Caco-2 (cell line): ENCODE results near the gene DAGLB. TPM values are rescaled to one million over a fixed set of nuclear protein-coding genes. Genes with fewer than 3 reads are reported as not detected.

Experiments used
- BruUV-seq: library from RNA; stranded (reverse); fragments of 400-500 nt; replicated peaks from 2 replicates; lab custom pipeline; 2021; lab: Mats Ljungman, UMichigan
- CTCF ChIA-PET: fragments of 300-600 bp; sonication (Branson Sonifier 250); formaldehyde crosslinking; loops from one replicate; lab custom pipeline; 2022; ENCODE audit warnings: antibody characterized with exemption; lab: Charles Lee
- POLR2A ChIA-PET: fragments of 300-600 bp; sonication (Branson Sonifier 250); formaldehyde crosslinking; loops from one replicate; lab custom pipeline; 2022; ENCODE audit warnings: antibody characterized with exemption; lab: Charles Lee
- DNase-seq, 2 experiments: peaks; one replicate each; pipeline versions ENCODE4 v3.0.0 to v3.0.0-alpha.2; 2020 to 2022
- H3K27me3 ChIP-seq: replicated peaks from 2 replicates; pipeline ENCODE4 v1.6.0; 2011; ENCODE audit warnings: low read length; ENCODE audit not compliant: control insufficient read depth, insufficient read depth
- H3K36me3 ChIP-seq: 2 replicates; pipeline ENCODE4 v1.5.1; 2011; ENCODE audit warnings: low read length; ENCODE audit not compliant: control insufficient read depth, insufficient read depth
- H3K4me1 ChIP-seq: fragments of 250-450 bp; sonication (Bioruptor Pico); 2 replicates; pipeline ENCODE4 v1.5.1; 2020; ENCODE audit warnings: mild to moderate bottlenecking
- H3K4me3 ChIP-seq: 2 replicates; pipeline ENCODE4 v1.5.1; 2011; ENCODE audit warnings: low read depth, mild to moderate bottlenecking, control low read depth, low read length
- H3K9me3 ChIP-seq: fragments of 250-450 bp; sonication (Bioruptor Pico); 2 replicates; pipeline ENCODE4 v1.5.1; 2020; ENCODE audit warnings: mild to moderate bottlenecking, moderate library complexity
- H3K27ac Mint-ChIP-seq: one replicate; pipeline ENCODE4 v1.8.0; 2022; ENCODE audit warnings: mixed read lengths; ENCODE audit not compliant: unreplicated experiment
- H3K27me3 Mint-ChIP-seq: one replicate; pipeline ENCODE4 v1.8.0; 2022; ENCODE audit warnings: mixed read lengths; ENCODE audit not compliant: insufficient read depth, unreplicated experiment
- H3K36me3 Mint-ChIP-seq: one replicate; pipeline ENCODE4 v1.8.0; 2022; ENCODE audit warnings: mild to moderate bottlenecking, mixed read lengths; ENCODE audit not compliant: insufficient read depth, unreplicated experiment
- H3K4me1 Mint-ChIP-seq: one replicate; pipeline ENCODE4 v1.8.0; 2022; ENCODE audit warnings: low read depth, mixed read lengths; ENCODE audit not compliant: unreplicated experiment
- H3K4me3 Mint-ChIP-seq: one replicate; pipeline ENCODE4 v1.8.0; 2022; ENCODE audit warnings: mild to moderate bottlenecking, moderate library complexity, mixed read lengths; ENCODE audit not compliant: unreplicated experiment
- H3K9me3 Mint-ChIP-seq: one replicate; pipeline ENCODE4 v1.8.0; 2022; ENCODE audit warnings: mixed read lengths; ENCODE audit not compliant: unreplicated experiment
- CTCF ChIP-seq, 2 experiments: fragments of 200-600 bp in 1 of 2; IDR thresholded peaks; 1 replicate in 1 of 2; 2 replicates in 1 of 2; pipeline versions ENCODE4 v1.5.1 to v1.8.0; 2011 to 2022; ENCODE audit warnings: antibody characterized with exemption in 1 of 2, control low read depth in 1 of 2, inconsistent platforms in 1 of 2, low read depth in 1 of 2, low read length in 1 of 2, mild to moderate bottlenecking in 1 of 2, moderate library complexity in 1 of 2; ENCODE audit not compliant: insufficient read depth in 1 of 2, severe bottlenecking in 1 of 2, unreplicated experiment in 1 of 2
- intact Hi-C: fragments of 100-400 bp; cut with micrococcal nuclease; formaldehyde crosslinking; loops from one replicate; pipeline ENCODE4 v1.10.0; 2022; ENCODE audit not compliant: unreplicated experiment
- total RNA-seq: library from RNA; stranded (reverse); gene quantifications from 2 replicates; pipeline ENCODE4 v1.2.3, GENCODE V29; 2022

DAGLB gene
- total RNA-seq, 1 experiment from 2014 or later = 25.8 TPM

DNA sequence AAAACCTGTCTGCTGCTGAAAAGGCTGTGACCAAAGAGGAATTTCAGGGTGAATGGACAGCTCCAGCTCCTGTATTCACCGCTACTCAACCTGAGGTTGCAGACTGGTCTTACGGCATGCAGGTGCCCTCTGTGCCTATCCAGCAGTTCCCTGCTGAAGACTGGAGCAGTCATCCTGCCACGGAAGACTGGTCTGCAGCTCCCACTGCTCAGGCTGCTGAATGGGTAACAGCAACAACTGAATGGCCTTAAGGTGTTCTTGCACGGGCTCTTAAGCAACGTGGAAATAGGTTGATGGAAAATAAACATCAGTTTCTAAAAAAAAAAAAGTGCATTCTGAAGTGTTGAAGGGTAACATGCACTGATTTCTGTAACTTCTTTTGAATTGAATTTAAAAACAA, 82.3 kb downstream of the DAGLB start:
- Histone ChIP-seq H3K36me3 (no peaks in the 10 kb centered on the region), H3K4me1 (no peaks in the 10 kb centered on the region), H3K9me3 (no peaks in the 10 kb centered on the region), H3K4me3 (no peak overlapping the region), H3K27me3 (no peaks in the 10 kb centered on the region)
- intact Hi-C loops = no loop called here
- H3K4me1 Mint-ChIP-seq = no peaks in the 10 kb centered on the region
- H3K9me3 Mint-ChIP-seq = no peaks in the 10 kb centered on the region
- no TSS peak for BruUV-seq
- no peak overlapping the region for H3K27ac Mint-ChIP-seq
- H3K36me3 Mint-ChIP-seq = no peaks in the 10 kb centered on the region
- no peak for TF ChIP-seq CTCF (IDR thresholded peaks at IDR 0.05; ENCODE audit: insufficient read depth in 1 of 2, low read depth in 1 of 2, low read length in 1 of 2, severe bottlenecking in 1 of 2, unreplicated experiment in 1 of 2)
- H3K27me3 Mint-ChIP-seq = no peaks in the 10 kb centered on the region
- no peak overlapping the region for H3K4me3 Mint-ChIP-seq
- CTCF ChIA-PET = no interaction called here
- POLR2A ChIA-PET = no interaction called here
- DNase-seq = no peak

DNA sequence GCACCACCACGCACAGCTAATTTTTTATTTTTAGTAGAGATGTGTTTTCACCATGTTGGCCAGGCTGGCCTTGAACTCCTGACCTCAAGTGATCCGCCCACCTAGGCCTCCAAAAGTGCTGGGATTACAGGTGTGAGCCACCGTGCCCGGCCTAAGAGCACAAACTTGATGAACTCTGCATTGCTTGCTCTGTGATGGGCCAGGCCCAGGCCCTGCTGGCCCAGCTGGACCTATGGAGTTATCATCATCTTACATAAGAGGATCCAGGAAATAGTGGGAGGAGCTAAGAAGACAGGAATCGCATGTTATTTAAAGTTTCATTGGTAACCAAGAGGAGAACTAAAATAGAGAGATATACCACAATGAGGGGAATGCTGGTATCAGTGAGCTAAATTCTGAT, 86.9 kb downstream of the DAGLB start:
- H3K27me3 ChIP-seq = no peaks in the 10 kb centered on the region
- H3K9me3 ChIP-seq = no peaks in the 10 kb centered on the region
- no peaks in the 10 kb centered on the region for H3K36me3 ChIP-seq
- TF ChIP-seq CTCF (IDR thresholded peaks at IDR 0.05; ENCODE audit: insufficient read depth in 1 of 2, low read depth in 1 of 2, low read length in 1 of 2, severe bottlenecking in 1 of 2, unreplicated experiment in 1 of 2) = no peak
- H3K4me1 ChIP-seq = no peaks in the 10 kb centered on the region
- H3K4me1 Mint-ChIP-seq = no peaks in the 10 kb centered on the region
- no peak for DNase-seq
- ChIA-PET CTCF (interaction anchor here (0.7 kb wide), 1 partner anchor 25 kb away, joined by 7 read pairs; no protein-coding TSS in a partner anchor), POLR2A (no interaction called here)
- H3K9me3 Mint-ChIP-seq = no peaks in the 10 kb centered on the region
- H3K27ac Mint-ChIP-seq = no peak overlapping the region
- H3K4me3 ChIP-seq = no peak overlapping the region
- BruUV-seq = no TSS peak
- H3K4me3 Mint-ChIP-seq = no peak overlapping the region
- no peaks in the 10 kb centered on the region for H3K36me3 Mint-ChIP-seq
- no peaks in the 10 kb centered on the region for H3K27me3 Mint-ChIP-seq
- intact Hi-C loops = no loop called here

- BruUV-seq = no TSS peak
- ChIA-PET CTCF (no interaction called here), POLR2A (no interaction called here)
- no peak overlapping the region for H3K4me3 Mint-ChIP-seq
- Histone ChIP-seq H3K4me3 (no peak overlapping the region), H3K27me3 (no peaks in the 10 kb centered on the region), H3K9me3 (no peaks in the 10 kb centered on the region), H3K36me3 (no peaks in the 10 kb centered on the region), H3K4me1 (no peaks in the 10 kb centered on the region)
- no peak overlapping the region for H3K27ac Mint-ChIP-seq
- H3K9me3 Mint-ChIP-seq = no peaks in the 10 kb centered on the region
- no peak for TF ChIP-seq CTCF (IDR thresholded peaks at IDR 0.05; ENCODE audit: insufficient read depth in 1 of 2, low read depth in 1 of 2, low read length in 1 of 2, severe bottlenecking in 1 of 2, unreplicated experiment in 1 of 2)
- H3K27me3 Mint-ChIP-seq = no peaks in the 10 kb centered on the region
- no peaks in the 10 kb centered on the region for H3K4me1 Mint-ChIP-seq
- H3K36me3 Mint-ChIP-seq = no peaks in the 10 kb centered on the region
- no peak for DNase-seq
- intact Hi-C loops = no loop called here
Measured at GRCh38 chr7:6359734-6360133, 88.0 kb downstream of the DAGLB start.

Other genes starting within 250 kb of the DAGLB start
- 27.8 and 29.1 TPM in 2 replicates for gene CYTH3, start 175.3 kb downstream of the DAGLB start, total RNA-seq
- 15.3 and 17.1 TPM in 2 replicates for gene FAM220A, start 99.0 kb downstream of the DAGLB start, total RNA-seq
- 307 and 319 TPM in 2 replicates for gene RAC1, start 73.4 kb downstream of the DAGLB start, total RNA-seq
- 263 and 274 TPM in 2 replicates for gene KDELR2, start 36.2 kb upstream of the DAGLB start, total RNA-seq
- gene GRID2IP, start 103.5 kb upstream of the DAGLB start, total RNA-seq = 0.65 and 0.95 TPM in 2 replicates
- 69.9 and 78.9 TPM in 2 replicates for gene ZDHHC4, start 129.5 kb upstream of the DAGLB start, total RNA-seq
- 24.7 and 29.6 TPM in 2 replicates for gene INTS15, start 142.1 kb upstream of the DAGLB start, total RNA-seq
- 10.1 and 12.3 TPM in 2 replicates for gene ZNF853, start 167.7 kb upstream of the DAGLB start, total RNA-seq
- 34.1 and 34.3 TPM in 2 replicates for gene ZNF316, start 189.4 kb upstream of the DAGLB start, total RNA-seq